Left forelimb (tissue), 1 donor: Measurements from ENCODE around the gene PCDH17.

Experiments used
- DNase-seq: peaks from one replicate; pipeline ENCODE4 v3.0.0-alpha.2; 2018; ENCODE audit warnings: low spot score

PCDH17 gene, protein sequence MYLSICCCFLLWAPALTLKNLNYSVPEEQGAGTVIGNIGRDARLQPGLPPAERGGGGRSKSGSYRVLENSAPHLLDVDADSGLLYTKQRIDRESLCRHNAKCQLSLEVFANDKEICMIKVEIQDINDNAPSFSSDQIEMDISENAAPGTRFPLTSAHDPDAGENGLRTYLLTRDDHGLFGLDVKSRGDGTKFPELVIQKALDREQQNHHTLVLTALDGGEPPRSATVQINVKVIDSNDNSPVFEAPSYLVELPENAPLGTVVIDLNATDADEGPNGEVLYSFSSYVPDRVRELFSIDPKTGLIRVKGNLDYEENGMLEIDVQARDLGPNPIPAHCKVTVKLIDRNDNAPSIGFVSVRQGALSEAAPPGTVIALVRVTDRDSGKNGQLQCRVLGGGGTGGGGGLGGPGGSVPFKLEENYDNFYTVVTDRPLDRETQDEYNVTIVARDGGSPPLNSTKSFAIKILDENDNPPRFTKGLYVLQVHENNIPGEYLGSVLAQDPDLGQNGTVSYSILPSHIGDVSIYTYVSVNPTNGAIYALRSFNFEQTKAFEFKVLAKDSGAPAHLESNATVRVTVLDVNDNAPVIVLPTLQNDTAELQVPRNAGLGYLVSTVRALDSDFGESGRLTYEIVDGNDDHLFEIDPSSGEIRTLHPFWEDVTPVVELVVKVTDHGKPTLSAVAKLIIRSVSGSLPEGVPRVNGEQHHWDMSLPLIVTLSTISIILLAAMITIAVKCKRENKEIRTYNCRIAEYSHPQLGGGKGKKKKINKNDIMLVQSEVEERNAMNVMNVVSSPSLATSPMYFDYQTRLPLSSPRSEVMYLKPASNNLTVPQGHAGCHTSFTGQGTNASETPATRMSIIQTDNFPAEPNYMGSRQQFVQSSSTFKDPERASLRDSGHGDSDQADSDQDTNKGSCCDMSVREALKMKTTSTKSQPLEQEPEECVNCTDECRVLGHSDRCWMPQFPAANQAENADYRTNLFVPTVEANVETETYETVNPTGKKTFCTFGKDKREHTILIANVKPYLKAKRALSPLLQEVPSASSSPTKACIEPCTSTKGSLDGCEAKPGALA (N-terminal part only)

DNA sequence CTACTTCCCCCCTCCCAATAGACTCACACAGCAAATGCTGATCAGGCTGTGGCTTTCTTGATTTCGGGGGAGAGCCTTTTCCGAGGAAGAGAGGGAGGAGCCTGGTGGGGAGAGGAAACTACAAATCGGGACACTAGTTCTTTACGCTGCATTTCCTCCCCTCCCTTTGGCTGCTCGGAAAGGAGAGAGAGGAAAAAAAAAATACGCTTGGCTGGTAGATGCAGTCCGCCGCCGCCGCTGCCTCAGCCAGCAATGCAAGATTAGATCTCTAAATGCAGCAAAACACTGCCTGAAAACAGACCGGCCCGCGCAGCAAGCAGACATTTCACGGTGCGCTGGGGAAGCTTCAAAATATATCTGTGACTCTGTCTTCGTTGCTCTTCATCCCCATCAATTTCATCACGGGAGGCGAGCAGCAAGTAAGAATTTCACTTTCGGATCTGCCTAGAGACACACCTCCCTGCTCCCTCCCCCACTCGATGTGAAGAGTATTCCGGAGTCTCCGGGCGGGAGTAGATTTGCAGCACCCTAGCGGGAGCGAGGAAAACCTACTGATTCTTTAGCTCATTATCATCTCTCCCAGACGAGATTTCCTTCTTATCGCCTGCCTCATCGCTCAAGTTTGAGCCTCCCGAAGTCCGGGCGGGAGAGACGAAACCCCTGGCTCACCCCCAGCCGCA is at the start of gene PCDH17:
TSS of gene PCDH17 (plus strand) at position 149 of the 680 bp plus-strand sequence. CDS start 803 bp downstream, outside the sequence.
- DNase-seq = peak; percentile 82

DNA sequence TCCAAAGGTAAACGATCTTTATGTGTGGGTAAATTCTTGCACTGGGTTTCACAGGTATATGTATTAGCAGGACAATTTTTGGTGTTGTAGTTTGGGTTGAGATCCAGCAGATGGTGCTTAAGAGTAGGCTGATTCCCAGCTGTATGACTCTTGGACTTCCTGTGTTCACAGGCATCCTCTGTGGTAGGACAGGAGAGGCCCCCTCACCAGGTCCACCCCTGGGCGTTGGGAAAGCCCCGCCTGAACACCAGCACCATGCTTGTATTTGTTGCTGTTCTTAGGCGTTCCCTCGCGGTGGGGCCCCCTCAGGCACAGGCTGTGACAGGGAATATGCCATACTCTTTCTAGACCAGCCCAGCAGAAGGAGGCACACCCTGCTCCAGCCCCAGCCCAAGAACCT is 49.5 kb upstream of the PCDH17 start:
- no peak for DNase-seq

GRCh38 chr13:57583529-57583928 is 48.0 kb upstream of the PCDH17 start:
- DNase-seq = no peak

DNA sequence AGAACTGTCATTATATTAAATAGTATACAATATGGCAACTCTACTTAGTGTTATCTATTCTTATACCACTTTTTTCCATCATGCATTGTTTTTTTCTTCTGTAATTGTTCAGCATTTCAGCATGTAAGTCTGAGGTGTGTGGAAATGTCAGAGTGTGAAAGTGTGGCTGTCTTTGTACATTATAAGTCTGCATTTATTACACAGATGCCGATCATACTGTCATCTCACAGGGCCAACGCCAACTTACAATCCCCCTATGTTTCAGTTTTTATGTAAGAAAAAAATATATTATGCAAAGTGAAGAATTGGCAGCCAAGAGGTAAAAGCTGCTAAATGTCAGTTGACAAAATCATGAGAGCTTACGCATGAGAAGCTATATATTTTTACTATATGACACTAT is 42.9 kb upstream of the PCDH17 start:
- no peak for DNase-seq

DNA sequence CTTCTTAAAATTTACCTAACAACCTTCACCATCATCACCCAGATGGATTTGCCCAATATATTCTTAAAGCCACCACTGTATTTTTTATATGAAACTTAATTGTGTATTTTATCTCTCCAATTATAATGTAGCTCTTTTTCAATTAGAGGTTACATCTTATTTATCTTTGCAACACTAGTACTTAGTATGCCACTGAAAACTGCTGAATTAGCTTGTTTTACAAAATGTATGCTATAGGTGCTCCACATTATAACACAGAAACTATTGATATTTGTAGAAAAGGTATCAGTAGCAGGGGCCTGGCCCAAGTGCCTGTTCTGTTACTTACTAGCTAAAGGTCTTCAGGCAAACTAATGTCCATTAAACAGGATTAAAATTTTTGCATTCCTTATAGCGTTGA is 35.8 kb upstream of the PCDH17 start:
- DNase-seq = no peak

DNA sequence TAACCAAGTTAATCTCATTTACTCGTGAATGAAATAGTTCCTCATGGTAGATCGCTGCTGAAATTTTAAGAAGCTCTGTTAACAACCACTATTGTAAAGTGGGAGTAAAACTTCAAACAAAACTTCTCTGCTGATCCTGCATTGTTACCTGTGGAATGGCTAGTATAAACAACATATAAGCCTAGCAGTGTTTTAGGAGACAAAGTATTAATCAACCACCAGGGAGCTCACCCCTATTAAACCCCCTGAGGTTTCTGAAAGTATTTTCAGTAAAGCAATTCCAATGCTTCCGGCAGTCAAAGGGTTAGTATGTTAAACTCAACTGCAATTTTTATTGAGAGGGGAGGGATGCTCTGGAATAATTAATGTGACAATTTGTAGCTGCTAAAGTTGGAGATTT is 30.0 kb upstream of the PCDH17 start:
- no peak for DNase-seq

DNA sequence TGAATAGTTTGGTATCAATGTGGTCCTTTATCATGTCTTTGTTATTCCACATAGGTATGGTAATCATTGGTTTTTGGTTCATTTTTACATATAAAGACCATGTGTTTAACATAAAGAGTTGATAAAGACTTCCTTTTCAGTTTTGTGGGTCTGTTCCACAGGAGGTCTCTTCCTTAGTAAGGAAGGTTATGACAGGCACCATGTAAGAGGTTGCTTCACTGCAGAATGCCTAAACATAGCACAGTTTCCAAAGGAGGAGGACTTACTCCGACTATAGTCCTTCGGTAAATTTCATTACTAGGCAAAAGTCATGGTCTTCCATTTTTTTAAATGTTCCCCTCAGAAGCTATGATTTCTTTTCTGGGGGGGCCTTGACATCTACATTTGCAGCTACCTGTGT is 27.1 kb upstream of the PCDH17 start:
- no peak for DNase-seq

DNA sequence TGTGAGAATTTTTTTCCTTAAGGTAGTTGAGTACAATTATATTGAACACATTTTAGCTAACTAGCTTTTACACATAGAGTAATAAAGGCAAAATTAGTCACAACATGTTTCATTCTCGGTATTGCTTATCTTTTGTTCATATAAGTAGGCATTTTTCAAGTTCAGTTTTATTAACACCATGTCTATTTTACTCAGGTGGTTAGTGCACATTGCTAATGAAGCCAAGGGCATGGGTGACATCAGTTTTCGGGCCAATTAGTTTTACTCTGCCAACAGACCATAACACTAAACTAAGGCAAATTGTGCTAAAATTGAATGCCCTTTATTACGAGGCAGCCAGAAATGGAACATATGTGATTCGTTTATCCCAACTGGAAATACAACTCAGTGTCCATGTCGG is 19.6 kb upstream of the PCDH17 start:
- DNase-seq = no peak

- DNase-seq = no peak
Measured at GRCh38 chr13:57612568-57612967, 19.0 kb upstream of the PCDH17 start.

GRCh38 chr13:57624565-57625435 is 6.7 kb upstream of the PCDH17 start:
- DNase-seq = no peak

DNA sequence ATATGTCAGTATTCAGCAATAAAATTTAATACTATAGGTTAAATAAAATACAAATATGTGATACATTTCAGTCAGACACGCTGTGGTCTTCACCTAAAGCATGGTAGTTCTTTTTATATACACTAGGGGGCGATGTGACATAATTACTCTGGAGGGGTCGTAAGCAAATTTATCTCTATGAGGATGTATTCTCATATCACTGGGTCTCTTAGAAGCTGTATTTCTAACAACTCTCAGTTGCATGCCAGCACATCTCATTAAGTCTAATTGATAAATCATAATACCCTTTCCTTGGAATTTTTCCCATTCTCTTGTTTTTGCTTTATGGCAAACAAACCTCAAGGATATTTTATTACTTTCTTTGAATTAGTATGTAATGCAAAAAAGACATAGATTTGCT is 3.9 kb upstream of the PCDH17 start:
- no peak for DNase-seq

GRCh38 chr13:57629391-57629804 is 2.1 kb upstream of the PCDH17 start:
- DNase-seq = peak; percentile 74

DNA sequence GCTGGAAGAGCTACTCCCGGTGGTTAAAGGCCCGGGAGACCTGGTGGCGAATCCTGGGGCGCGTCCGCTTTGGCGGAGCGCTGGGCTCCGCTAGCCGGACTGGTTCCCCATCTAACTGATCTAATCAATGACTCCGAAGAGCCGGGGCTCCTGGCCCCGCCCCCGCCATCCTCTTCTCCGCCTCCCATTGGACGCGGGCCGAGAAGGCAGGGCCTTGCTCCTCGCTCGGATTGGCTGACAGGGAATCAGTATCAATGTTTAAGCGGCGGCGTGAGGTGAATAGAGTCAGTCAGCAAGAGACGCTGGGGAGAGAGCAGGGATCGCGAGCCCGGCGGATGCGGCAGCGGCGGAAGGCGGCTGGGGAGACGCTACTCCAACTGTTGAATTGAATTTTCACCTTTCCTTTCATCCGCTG is 1.7 kb upstream of the PCDH17 start:
- peak; percentile 95 for DNase-seq

DNA sequence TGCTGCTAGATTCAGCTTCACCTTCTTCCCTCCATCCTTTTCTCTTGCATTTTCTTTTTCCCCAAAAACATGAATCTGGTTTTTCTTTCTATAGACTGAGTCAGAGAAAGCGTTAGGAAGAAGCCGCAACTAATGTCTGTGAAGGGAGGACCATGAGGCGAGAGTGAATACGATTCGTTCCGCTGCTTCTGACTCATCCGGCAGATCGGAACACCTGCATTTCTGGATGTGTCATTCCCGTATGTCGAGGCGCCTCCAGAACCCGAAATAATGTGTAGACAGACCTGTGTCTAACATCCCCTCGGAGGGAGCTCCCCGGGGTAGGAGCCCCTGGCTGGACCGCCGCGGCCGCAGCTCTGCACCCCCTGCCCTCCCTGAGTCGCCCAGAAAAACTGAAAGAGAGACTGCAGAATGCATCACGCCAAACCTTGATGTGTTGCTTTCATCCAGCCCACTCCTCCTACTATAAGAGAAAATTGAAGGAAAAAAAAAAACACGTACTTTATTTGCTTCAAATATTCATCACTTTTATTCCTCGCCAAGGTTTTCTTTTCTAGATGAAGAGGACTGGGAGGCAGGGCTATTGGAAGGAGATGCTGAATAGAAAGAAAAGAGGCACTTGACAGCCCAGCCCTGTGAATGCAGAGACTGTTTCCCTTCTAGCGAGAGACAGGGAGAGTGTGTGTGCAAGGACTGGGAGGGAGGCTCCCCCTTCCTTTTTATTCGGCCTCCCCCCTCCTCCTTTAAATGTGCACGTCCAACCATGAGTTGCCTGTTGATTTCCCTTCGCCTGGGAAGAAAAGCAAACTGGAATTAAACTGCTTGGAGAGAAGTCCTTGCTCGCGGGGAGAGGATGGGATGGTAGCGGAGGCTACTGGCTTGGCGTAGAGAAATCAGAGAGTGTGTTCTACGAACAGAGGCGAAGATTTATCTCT is 616 bp upstream of the PCDH17 start:
- DNase-seq = peak; percentile 70

- peak; percentile 74 for DNase-seq
Measured at GRCh38 chr13:57632276-57633140, 964 bp downstream of the PCDH17 start.

- DNase-seq = peak; percentile 88
Measured at GRCh38 chr13:57633141-57633949, 1.8 kb downstream of the PCDH17 start.

DNA sequence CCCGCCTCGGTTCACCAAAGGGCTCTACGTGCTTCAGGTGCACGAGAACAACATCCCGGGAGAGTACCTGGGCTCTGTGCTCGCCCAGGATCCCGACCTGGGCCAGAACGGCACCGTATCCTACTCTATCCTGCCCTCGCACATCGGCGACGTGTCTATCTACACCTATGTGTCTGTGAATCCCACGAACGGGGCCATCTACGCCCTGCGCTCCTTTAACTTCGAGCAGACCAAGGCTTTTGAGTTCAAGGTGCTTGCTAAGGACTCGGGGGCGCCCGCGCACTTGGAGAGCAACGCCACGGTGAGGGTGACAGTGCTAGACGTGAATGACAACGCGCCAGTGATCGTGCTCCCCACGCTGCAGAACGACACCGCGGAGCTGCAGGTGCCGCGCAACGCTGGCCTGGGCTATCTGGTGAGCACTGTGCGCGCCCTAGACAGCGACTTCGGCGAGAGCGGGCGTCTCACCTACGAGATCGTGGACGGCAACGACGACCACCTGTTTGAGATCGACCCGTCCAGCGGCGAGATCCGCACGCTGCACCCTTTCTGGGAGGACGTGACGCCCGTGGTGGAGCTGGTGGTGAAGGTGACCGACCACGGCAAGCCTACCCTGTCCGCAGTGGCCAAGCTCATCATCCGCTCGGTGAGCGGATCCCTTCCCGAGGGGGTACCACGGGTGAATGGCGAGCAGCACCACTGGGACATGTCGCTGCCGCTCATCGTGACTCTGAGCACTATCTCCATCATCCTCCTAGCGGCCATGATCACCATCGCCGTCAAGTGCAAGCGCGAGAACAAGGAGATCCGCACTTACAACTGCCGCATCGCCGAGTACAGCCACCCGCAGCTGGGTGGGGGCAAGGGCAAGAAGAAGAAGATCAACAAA is 2.6 kb downstream of the PCDH17 start:
- peak; percentile 66 for DNase-seq
